H7 (cell line): ENCODE results near the gene MRPL54. TPM values are rescaled to one million over a fixed set of nuclear protein-coding genes. Genes with fewer than 3 reads are reported as not detected.

Source experiments
- DNase-seq: peaks from one replicate; pipeline ENCODE4 v3.0.0; 2012
- H3K27me3 ChIP-seq: 2 replicates; pipeline ENCODE4 v1.6.0; 2011; ENCODE audit warnings: mild to moderate bottlenecking, low read length; ENCODE audit not compliant: control insufficient read depth, insufficient read depth
- H3K36me3 ChIP-seq: replicated peaks from 2 replicates; pipeline ENCODE4 v1.5.1; 2011; ENCODE audit warnings: low read length; ENCODE audit not compliant: control insufficient read depth, insufficient read depth
- H3K4me3 ChIP-seq: 2 replicates; pipeline ENCODE4 v1.5.1; 2011; ENCODE audit warnings: low read depth, mild to moderate bottlenecking, control low read depth, low read length, moderate library complexity; ENCODE audit not compliant: insufficient read depth
- total RNA-seq: library from RNA; depleted of rRNA; stranded (reverse); fragments of >200 nt; shearing (Covaris generic); gene quantifications from 2 replicates; pipeline ENCODE4 v1.2.3, GENCODE V29; 2014

MRPL54 gene
- total RNA-seq, 1 experiment from 2014 or later: 56.3 TPM

GRCh38 chr19:3733549-3734309 lies 28.8 kb upstream of the MRPL54 start:
- no peak for DNase-seq
- H3K36me3 ChIP-seq: no peaks in the 10 kb centered on the region; the same call in 1 of the 2 replicates
- no peaks in the 10 kb centered on the region for H3K27me3 ChIP-seq
- H3K4me3 ChIP-seq: no peak overlapping the region

- Histone ChIP-seq H3K4me3 (no peak overlapping the region), H3K27me3 (no peaks in the 10 kb centered on the region), H3K36me3 (no peaks in the 10 kb centered on the region; the same call in 1 of the 2 replicates)
- no peak for DNase-seq
Observed at GRCh38 chr19:3734310-3734600, 28.2 kb upstream of the MRPL54 start.

DNA sequence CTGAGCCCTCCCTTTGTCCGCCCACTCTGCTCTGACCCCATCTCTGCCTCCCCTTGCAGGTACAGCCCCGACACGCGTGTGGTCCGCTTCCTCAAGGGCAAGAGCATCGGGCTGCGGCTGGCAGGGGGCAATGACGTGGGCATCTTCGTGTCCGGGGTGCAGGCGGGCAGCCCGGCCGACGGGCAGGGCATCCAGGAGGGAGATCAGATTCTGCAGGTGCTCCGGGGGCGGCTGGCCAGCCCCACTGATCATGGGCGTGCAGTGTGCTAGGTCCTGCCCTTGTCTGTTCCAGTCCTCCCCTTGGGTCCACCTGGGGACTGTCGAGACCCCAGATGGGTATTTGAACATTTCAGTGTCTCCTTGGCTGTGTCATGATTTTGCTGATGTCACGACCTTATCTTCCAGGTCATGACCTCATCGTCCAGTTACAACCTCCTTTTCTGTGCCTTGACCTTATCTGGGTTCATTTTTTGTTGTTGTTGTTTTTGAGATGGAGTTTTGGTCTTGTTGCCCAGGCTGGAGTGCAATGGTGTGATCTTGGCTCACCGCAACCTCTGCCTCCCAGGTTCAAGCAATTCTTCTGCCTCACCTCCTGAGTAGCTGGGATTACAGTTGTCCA lies 26.3 kb upstream of the MRPL54 start:
- no peak for DNase-seq
- Histone ChIP-seq H3K4me3 (no peak overlapping the region), H3K27me3 (no peaks in the 10 kb centered on the region), H3K36me3 (no peaks in the 10 kb centered on the region; the same call in 1 of the 2 replicates)

DNA sequence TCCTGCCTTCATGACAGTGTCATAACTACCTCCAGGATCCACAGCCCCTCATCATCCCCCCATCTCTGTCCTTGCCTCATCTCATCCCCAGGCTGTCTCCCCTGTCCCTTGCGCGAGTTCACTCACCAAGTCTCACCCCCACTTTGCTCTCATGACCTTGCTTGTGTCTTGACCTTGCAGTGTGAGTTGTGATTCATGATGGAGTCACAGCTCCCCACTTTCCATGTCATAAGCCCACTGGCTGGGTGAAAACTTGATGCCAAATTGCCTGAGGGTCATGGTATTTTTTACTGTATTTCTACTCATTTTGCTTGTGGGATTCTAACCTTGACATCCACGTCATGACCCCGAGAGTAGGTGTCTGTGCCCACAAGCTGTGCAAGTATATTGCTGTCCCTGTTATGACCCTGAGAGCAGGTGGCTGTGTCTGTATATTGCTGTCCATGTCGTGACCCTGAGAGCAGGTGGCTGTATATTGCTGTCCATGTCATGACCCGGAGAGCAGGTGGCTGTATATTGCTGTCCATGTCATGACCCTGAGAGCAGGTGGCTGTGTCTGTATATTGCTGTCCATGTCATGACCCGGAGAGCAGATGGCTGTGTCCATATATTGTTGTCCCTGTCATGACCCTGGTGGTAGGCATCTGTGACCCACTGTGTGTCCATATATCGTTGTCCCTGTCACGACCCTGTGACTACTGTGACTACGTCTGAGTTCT lies 24.8 kb upstream of the MRPL54 start:
- Histone ChIP-seq H3K27me3 (no peaks in the 10 kb centered on the region), H3K36me3 (no peaks in the 10 kb centered on the region; the same call in 1 of the 2 replicates), H3K4me3 (no peak overlapping the region)
- DNase-seq: no peak

DNA sequence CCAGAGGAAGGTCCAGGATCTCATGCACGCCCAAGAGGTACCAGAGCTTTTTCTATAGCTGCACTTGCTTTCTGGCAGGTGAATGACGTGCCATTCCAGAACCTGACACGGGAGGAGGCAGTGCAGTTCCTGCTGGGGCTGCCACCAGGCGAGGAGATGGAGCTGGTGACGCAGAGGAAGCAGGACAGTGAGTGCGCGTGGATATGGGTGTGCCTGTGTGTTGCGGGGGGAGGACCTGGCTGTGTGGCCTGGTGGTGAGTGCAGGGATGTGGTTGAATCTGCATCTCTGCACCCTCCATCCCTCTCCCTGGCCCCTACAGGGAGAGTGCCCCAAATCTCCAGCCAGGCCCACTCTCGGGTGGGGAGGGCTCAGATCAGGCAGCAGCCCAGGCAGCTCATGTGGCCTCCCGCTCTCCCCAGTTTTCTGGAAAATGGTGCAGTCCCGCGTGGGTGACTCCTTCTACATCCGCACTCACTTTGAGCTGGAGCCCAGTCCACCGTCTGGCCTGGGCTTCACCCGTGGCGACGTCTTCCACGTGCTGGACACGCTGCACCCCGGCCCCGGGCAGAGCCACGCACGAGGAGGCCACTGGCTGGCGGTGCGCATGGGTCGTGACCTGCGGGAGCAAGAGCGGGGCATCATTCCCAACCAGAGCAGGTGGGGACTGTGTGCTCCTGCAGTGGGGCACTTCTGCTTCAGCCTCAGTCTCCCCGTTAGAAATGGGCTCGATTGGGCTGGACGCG lies 23.8 kb upstream of the MRPL54 start:
- Histone ChIP-seq H3K36me3 (no peaks in the 10 kb centered on the region; the same call in 1 of the 2 replicates), H3K27me3 (no peaks in the 10 kb centered on the region), H3K4me3 (no peak overlapping the region)
- peak; percentile 46 for DNase-seq

DNA sequence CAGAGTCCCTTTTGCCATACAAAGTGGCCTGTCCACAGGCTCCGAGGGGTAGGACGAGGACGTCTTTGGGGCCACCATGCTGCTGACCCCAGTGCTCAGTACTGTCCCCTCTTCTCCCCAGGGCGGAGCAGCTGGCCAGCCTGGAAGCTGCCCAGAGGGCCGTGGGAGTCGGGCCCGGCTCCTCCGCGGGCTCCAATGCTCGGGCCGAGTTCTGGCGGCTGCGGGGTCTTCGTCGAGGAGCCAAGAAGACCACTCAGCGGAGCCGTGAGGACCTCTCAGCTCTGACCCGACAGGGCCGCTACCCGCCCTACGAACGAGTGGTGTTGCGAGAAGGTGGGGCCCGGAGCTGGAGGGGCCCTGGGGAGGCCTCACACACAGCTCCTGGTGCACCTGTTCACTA lies 22.1 kb upstream of the MRPL54 start:
- no peaks in the 10 kb centered on the region for H3K27me3 ChIP-seq
- no peak overlapping the region for H3K4me3 ChIP-seq
- H3K36me3 ChIP-seq: no peaks in the 10 kb centered on the region; the same call in 1 of the 2 replicates
- peak; percentile 47 for DNase-seq

GRCh38 chr19:3743486-3743885 lies 19.0 kb upstream of the MRPL54 start:
- DNase-seq: peak; percentile 61
- no peak overlapping the region for H3K4me3 ChIP-seq
- no peaks in the 10 kb centered on the region for H3K36me3 ChIP-seq
- no peaks in the 10 kb centered on the region for H3K27me3 ChIP-seq

DNA sequence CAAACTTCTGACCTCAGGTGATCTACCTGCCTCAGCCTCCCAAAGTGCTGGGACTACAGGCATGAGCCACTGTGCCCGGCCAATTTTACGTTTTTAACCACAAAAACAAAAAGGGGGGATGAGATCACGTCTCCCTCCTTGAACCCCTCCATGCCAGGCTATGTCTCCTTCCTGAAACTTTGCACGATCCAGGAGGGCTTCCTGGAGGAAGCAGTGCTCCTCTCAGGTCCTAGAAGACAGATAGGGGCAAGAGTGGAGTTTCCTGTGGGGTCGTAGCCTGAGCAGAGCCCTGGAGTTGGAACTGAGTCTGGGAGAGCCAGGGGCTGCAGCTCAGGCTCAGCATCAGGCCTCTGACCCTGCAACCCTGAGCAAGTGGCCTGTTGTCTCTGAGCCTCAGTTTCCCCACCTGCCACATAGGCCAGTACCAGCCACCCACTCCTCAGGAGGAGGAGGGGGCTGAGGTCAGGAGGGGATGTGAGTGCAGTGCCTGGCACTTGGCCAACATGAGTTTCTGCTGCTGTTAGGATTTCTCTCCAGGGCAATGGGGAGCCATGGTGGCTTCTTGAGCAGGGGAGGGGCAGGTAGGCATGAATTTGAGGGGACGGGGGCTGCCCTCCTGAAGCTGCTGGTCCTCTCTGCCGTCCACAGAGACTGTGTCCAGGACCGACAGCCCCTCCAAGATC lies 17.0 kb upstream of the MRPL54 start:
- Histone ChIP-seq H3K27me3 (no peaks in the 10 kb centered on the region), H3K36me3 (peaks cover 2% of the 10 kb centered on the region), H3K4me3 (no peak overlapping the region)
- DNase-seq: no peak

DNA sequence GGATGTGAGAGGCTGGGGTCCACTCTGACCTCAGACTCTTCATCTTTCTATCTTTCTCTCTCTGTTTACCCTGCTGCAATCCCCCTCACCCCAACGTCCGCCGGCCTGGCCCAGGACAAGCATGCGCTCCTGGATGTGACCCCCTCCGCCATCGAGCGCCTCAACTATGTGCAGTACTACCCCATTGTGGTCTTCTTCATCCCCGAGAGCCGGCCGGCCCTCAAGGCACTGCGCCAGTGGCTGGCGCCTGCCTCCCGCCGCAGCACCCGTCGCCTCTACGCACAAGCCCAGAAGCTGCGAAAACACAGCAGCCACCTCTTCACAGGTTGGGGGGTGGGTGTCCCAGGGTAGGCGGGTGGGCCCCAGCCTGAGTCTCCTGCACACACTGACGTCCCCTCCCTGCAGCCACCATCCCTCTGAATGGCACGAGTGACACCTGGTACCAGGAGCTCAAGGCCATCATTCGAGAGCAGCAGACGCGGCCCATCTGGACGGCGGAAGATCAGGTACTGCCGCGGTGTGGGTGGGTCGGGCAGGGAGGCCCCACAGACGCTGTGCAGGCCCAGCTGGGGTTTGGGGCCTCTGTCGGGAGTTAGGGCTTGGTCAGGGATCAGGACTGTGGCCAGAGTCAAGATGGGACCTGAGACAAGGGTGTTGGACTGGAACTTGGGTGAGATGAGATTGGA lies 16.0 kb upstream of the MRPL54 start:
- Histone ChIP-seq H3K36me3 (peaks cover 2% of the 10 kb centered on the region), H3K4me3 (no peak overlapping the region), H3K27me3 (no peaks in the 10 kb centered on the region)
- peak; percentile 54 for DNase-seq

DNA sequence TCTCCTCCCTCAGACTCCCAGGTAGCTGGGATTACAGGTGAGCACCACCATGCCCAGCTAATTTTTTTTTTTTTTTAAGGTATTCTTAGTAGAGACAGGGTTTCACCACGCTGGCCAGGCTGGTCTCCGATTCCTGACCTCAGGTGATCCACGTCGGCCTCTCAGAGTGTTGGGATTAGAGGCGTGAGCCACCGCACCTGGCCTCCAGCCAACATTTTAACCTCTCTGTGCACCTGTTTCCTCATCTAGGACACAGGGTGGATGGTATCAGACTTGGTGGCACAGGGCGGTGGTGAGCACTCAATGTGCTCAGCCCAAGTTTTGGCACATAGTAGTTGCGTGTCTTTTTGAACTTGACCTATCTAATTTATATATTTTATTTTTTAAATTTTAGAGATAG lies 13.5 kb upstream of the MRPL54 start:
- Histone ChIP-seq H3K27me3 (no peaks in the 10 kb centered on the region), H3K4me3 (no peak overlapping the region), H3K36me3 (peaks cover 2% of the 10 kb centered on the region)
- DNase-seq: no peak

- no peak for DNase-seq
- Histone ChIP-seq H3K4me3 (no peak overlapping the region), H3K36me3 (peaks cover 2% of the 10 kb centered on the region), H3K27me3 (no peaks in the 10 kb centered on the region)
Observed at GRCh38 chr19:3750211-3750610, 12.3 kb upstream of the MRPL54 start.

- H3K27me3 ChIP-seq: no peaks in the 10 kb centered on the region
- no peak overlapping the region for H3K4me3 ChIP-seq
- H3K36me3 ChIP-seq: peaks cover 2% of the 10 kb centered on the region
- DNase-seq: no peak
Observed at GRCh38 chr19:3751236-3751635, 11.2 kb upstream of the MRPL54 start.

- DNase-seq: peak; percentile 39
- Histone ChIP-seq H3K27me3 (no peaks in the 10 kb centered on the region), H3K4me3 (no peak overlapping the region), H3K36me3 (peaks cover 2% of the 10 kb centered on the region)
Observed at GRCh38 chr19:3752492-3752891, 10.0 kb upstream of the MRPL54 start.
